IPS-15b (cell line): ENCODE results near the gene ZNF460.

Source experiments
- H3K27me3 ChIP-seq: one replicate; pipeline ENCODE4 v1.6.1; 2013; ENCODE audit warnings: low read length; ENCODE audit not compliant: control insufficient read depth, insufficient read depth
- H3K36me3 ChIP-seq: one replicate; pipeline ENCODE4 v1.6.1; 2013; ENCODE audit warnings: low read length; ENCODE audit not compliant: control insufficient read depth, insufficient read depth
- H3K4me1 ChIP-seq: one replicate; pipeline ENCODE4 v1.6.1; 2013; ENCODE audit warnings: mild to moderate bottlenecking, low read length; ENCODE audit not compliant: control insufficient read depth, insufficient read depth
- H3K4me3 ChIP-seq: one replicate; pipeline ENCODE4 v1.5.1; 2013; ENCODE audit warnings: low read depth, low read length
- H3K9ac ChIP-seq: one replicate; pipeline ENCODE4 v1.6.1; 2013; ENCODE audit warnings: low read depth, mild to moderate bottlenecking, low read length
- H3K9me3 ChIP-seq: one replicate; pipeline ENCODE4 v1.6.1; 2013; ENCODE audit warnings: mild to moderate bottlenecking, low read length; ENCODE audit not compliant: control insufficient read depth, insufficient read depth

Gene ZNF460

GRCh38 chr19:57282011-57282643 is 1.8 kb downstream of the ZNF460 start:
- H3K9me3 ChIP-seq = no peaks in the 10 kb centered on the region
- H3K36me3 ChIP-seq = peaks cover 18% of the 10 kb centered on the region
- H3K4me1 ChIP-seq = no peaks in the 10 kb centered on the region
- no peaks in the 10 kb centered on the region for H3K27me3 ChIP-seq
- peak overlapping the region; percentile 6 for H3K9ac ChIP-seq
- peak overlapping the region; percentile 4 for H3K4me3 ChIP-seq

- H3K36me3 ChIP-seq = peaks cover 51% of the 10 kb centered on the region
- H3K9me3 ChIP-seq = no peaks in the 10 kb centered on the region
- H3K9ac ChIP-seq = no peak overlapping the region
- no peak overlapping the region for H3K4me3 ChIP-seq
- H3K4me1 ChIP-seq = no peaks in the 10 kb centered on the region
- no peaks in the 10 kb centered on the region for H3K27me3 ChIP-seq
Measured at GRCh38 chr19:57288373-57288772, 8.1 kb downstream of the ZNF460 start.

GRCh38 chr19:57290970-57291369 is 10.7 kb downstream of the ZNF460 start:
- H3K36me3 ChIP-seq = peaks cover 34% of the 10 kb centered on the region
- H3K9me3 ChIP-seq = no peaks in the 10 kb centered on the region

GRCh38 chr19:57292547-57292946 is 12.3 kb downstream of the ZNF460 start:
- H3K9ac ChIP-seq = no peak overlapping the region
- H3K27me3 ChIP-seq = no peaks in the 10 kb centered on the region
- H3K4me1 ChIP-seq = no peaks in the 10 kb centered on the region
- H3K9me3 ChIP-seq = no peaks in the 10 kb centered on the region
- H3K4me3 ChIP-seq = no peak overlapping the region
- peaks cover 34% of the 10 kb centered on the region for H3K36me3 ChIP-seq

More at GRCh38 chr19:57290970-57291369, 10.7 kb downstream of the ZNF460 start:
- Histone ChIP-seq H3K4me3 (no peak overlapping the region), H3K9ac (no peak overlapping the region), H3K27me3 (no peaks in the 10 kb centered on the region), H3K4me1 (no peaks in the 10 kb centered on the region)

GRCh38 chr19:57293719-57294118 is 13.4 kb downstream of the ZNF460 start:
- H3K9ac ChIP-seq = no peak overlapping the region
- no peak overlapping the region for H3K4me3 ChIP-seq
- peaks cover 30% of the 10 kb centered on the region for H3K36me3 ChIP-seq
- H3K9me3 ChIP-seq = no peaks in the 10 kb centered on the region
- H3K27me3 ChIP-seq = no peaks in the 10 kb centered on the region
- H3K4me1 ChIP-seq = no peaks in the 10 kb centered on the region

- Histone ChIP-seq H3K4me1 (peaks cover 7% of the 10 kb centered on the region), H3K9me3 (no peaks in the 10 kb centered on the region), H3K4me3 (no peak overlapping the region), H3K36me3 (peaks cover 3% of the 10 kb centered on the region), H3K9ac (no peak overlapping the region), H3K27me3 (no peaks in the 10 kb centered on the region)
Measured at GRCh38 chr19:57302020-57302465, 21.8 kb downstream of the ZNF460 start.

- peaks cover 3% of the 10 kb centered on the region for H3K36me3 ChIP-seq
- peak overlapping the region; percentile 8 for H3K9ac ChIP-seq
Measured at GRCh38 chr19:57302727-57303401, 22.6 kb downstream of the ZNF460 start.

GRCh38 chr19:57305056-57305455 is 24.8 kb downstream of the ZNF460 start:
- Histone ChIP-seq H3K4me3 (no peak overlapping the region), H3K27me3 (no peaks in the 10 kb centered on the region), H3K9me3 (no peaks in the 10 kb centered on the region), H3K36me3 (peaks cover 3% of the 10 kb centered on the region), H3K4me1 (peaks cover 7% of the 10 kb centered on the region), H3K9ac (no peak overlapping the region)

More at GRCh38 chr19:57302727-57303401, 22.6 kb downstream of the ZNF460 start:
- no peaks in the 10 kb centered on the region for H3K9me3 ChIP-seq
- H3K4me1 ChIP-seq = peaks cover 7% of the 10 kb centered on the region
- H3K4me3 ChIP-seq = no peak overlapping the region
- no peaks in the 10 kb centered on the region for H3K27me3 ChIP-seq

- Histone ChIP-seq H3K27me3 (no peaks in the 10 kb centered on the region), H3K9ac (no peak overlapping the region)
Measured at GRCh38 chr19:57308514-57308913, 28.2 kb downstream of the ZNF460 start.

GRCh38 chr19:57310792-57311191 is 30.5 kb downstream of the ZNF460 start:
- Histone ChIP-seq H3K36me3 (no peaks in the 10 kb centered on the region), H3K9me3 (no peaks in the 10 kb centered on the region)

More at GRCh38 chr19:57308514-57308913, 28.2 kb downstream of the ZNF460 start:
- no peaks in the 10 kb centered on the region for H3K36me3 ChIP-seq
- H3K9me3 ChIP-seq = no peaks in the 10 kb centered on the region
- H3K4me1 ChIP-seq = no peaks in the 10 kb centered on the region
- no peak overlapping the region for H3K4me3 ChIP-seq

GRCh38 chr19:57314146-57314545 is 33.9 kb downstream of the ZNF460 start:
- Histone ChIP-seq H3K4me1 (no peaks in the 10 kb centered on the region), H3K36me3 (no peaks in the 10 kb centered on the region), H3K4me3 (no peak overlapping the region), H3K27me3 (peaks cover 9% of the 10 kb centered on the region), H3K9me3 (no peaks in the 10 kb centered on the region), H3K9ac (no peak overlapping the region)

More at GRCh38 chr19:57310792-57311191, 30.5 kb downstream of the ZNF460 start:
- Histone ChIP-seq H3K27me3 (no peaks in the 10 kb centered on the region), H3K9ac (no peak overlapping the region), H3K4me3 (no peak overlapping the region), H3K4me1 (no peaks in the 10 kb centered on the region)

GRCh38 chr19:57317503-57317902 is 37.2 kb downstream of the ZNF460 start:
- Histone ChIP-seq H3K27me3 (peaks cover 9% of the 10 kb centered on the region), H3K36me3 (no peaks in the 10 kb centered on the region), H3K4me3 (no peak overlapping the region), H3K9ac (no peak overlapping the region), H3K4me1 (peaks cover 4% of the 10 kb centered on the region), H3K9me3 (no peaks in the 10 kb centered on the region)
